IPS-15b (cell line): ENCODE measurements around the gene ACSL3.
"Not testable (repeated sequence)": the region's sequence is repeated elsewhere in the genome, so short reads cannot be mapped to it uniquely, and the experiment has no call there.

Source experiments
- H3K27me3 ChIP-seq: one replicate; pipeline ENCODE4 v1.6.1; 2013; ENCODE audit warnings: low read length; ENCODE audit not compliant: control insufficient read depth, insufficient read depth
- H3K36me3 ChIP-seq: one replicate; pipeline ENCODE4 v1.6.1; 2013; ENCODE audit warnings: low read length; ENCODE audit not compliant: control insufficient read depth, insufficient read depth
- H3K4me1 ChIP-seq: one replicate; pipeline ENCODE4 v1.6.1; 2013; ENCODE audit warnings: mild to moderate bottlenecking, low read length; ENCODE audit not compliant: control insufficient read depth, insufficient read depth
- H3K4me3 ChIP-seq: one replicate; pipeline ENCODE4 v1.5.1; 2013; ENCODE audit warnings: low read depth, low read length
- H3K9ac ChIP-seq: one replicate; pipeline ENCODE4 v1.6.1; 2013; ENCODE audit warnings: low read depth, mild to moderate bottlenecking, low read length
- H3K9me3 ChIP-seq: one replicate; pipeline ENCODE4 v1.6.1; 2013; ENCODE audit warnings: mild to moderate bottlenecking, low read length; ENCODE audit not compliant: control insufficient read depth, insufficient read depth

Gene ACSL3

DNA sequence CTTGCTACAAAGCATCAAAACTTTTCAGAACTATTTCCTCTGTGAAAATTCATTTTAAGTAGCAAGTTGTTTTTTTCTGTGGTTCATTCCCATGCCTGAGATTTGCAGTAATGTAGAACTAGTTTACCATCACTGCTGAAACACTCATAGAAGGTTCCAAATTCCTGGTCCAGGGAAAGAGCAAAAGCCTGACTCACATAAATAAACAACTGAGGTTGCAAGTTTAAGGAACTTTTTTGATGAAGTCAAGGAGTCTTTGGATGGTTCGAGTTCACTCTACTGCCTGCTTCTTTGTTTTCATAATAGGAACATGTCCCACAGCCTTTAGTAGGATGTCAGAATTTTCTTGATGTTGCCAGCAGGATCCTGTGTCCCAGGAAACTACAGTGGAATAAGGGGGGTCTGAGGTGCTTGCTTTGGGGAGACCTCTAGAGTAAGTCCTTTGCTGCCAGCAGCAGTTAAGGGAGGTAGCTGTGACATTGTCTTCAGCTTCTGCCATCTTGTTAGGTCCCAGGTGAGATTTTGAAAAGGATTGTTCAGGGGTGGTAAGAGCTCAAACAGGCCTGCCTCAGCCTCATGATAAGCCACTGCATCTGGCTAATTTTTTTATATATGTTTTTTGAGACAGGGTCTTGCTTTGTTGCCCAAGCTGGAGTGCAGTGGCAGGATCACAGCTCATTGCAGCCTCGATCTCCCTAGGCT lies 43.9 kb downstream of the ACSL3 start:
- H3K9ac ChIP-seq, result no peak overlapping the region
- peaks cover 6% of the 10 kb centered on the region for H3K36me3 ChIP-seq
- no peaks in the 10 kb centered on the region for H3K9me3 ChIP-seq
- peaks cover 24% of the 10 kb centered on the region for H3K4me1 ChIP-seq
- no peak overlapping the region for H3K4me3 ChIP-seq
- H3K27me3 ChIP-seq, result no peaks in the 10 kb centered on the region

GRCh38 chr2:222907048-222907447 lies 46.2 kb downstream of the ACSL3 start:
- Histone ChIP-seq H3K27me3 (no peaks in the 10 kb centered on the region), H3K4me3 (no peak overlapping the region), H3K36me3 (peaks cover 6% of the 10 kb centered on the region), H3K4me1 (peaks cover 13% of the 10 kb centered on the region), H3K9me3 (no peaks in the 10 kb centered on the region), H3K9ac (no peak overlapping the region)

GRCh38 chr2:222907790-222908441 lies 47.1 kb downstream of the ACSL3 start:
- peaks cover 12% of the 10 kb centered on the region for H3K4me1 ChIP-seq
- no peaks in the 10 kb centered on the region for H3K9me3 ChIP-seq
- no peaks in the 10 kb centered on the region for H3K27me3 ChIP-seq
- H3K4me3 ChIP-seq, result no peak overlapping the region
- peaks cover 6% of the 10 kb centered on the region for H3K36me3 ChIP-seq
- H3K9ac ChIP-seq, result no peak overlapping the region

GRCh38 chr2:222909286-222909685 lies 48.5 kb downstream of the ACSL3 start:
- Histone ChIP-seq H3K9ac (peak overlapping the region; percentile 9), H3K4me1 (peaks cover 12% of the 10 kb centered on the region), H3K27me3 (no peaks in the 10 kb centered on the region), H3K9me3 (no peaks in the 10 kb centered on the region), H3K36me3 (peaks cover 6% of the 10 kb centered on the region), H3K4me3 (no peak overlapping the region)

DNA sequence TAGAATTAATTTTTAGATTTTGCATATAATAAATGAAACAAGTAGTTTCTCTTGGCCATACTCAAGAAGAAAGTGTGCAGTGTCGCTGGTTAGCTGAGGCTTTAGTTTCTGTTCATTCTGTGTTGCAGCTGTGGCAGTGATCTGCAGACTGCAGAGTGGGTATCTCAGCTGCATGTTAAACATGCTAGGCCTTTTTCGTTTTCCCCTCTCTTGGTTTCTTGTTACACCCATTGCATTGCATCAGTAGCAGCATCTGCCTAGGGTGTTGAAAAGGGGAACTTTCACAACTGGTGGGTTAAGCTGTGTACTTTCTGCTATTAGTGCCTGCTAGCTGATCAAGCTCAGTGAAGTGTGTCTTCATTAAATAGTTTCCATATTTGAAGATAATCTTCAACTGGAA lies 51.3 kb downstream of the ACSL3 start:
- peaks cover 18% of the 10 kb centered on the region for H3K4me1 ChIP-seq
- H3K9me3 ChIP-seq, result no peaks in the 10 kb centered on the region
- no peak overlapping the region for H3K4me3 ChIP-seq
- H3K27me3 ChIP-seq, result no peaks in the 10 kb centered on the region
- no peak overlapping the region for H3K9ac ChIP-seq
- H3K36me3 ChIP-seq, result peaks cover 4% of the 10 kb centered on the region

- Histone ChIP-seq H3K36me3 (peaks cover 4% of the 10 kb centered on the region), H3K27me3 (no peaks in the 10 kb centered on the region), H3K9me3 (no peaks in the 10 kb centered on the region), H3K9ac (no peak overlapping the region), H3K4me1 (peaks cover 15% of the 10 kb centered on the region), H3K4me3 (no peak overlapping the region)
Observed at GRCh38 chr2:222912776-222913175, 51.9 kb downstream of the ACSL3 start.

GRCh38 chr2:222915092-222915957 lies 54.5 kb downstream of the ACSL3 start:
- Histone ChIP-seq H3K4me1 (peaks cover 10% of the 10 kb centered on the region), H3K9me3 (no peaks in the 10 kb centered on the region), H3K4me3 (no peak overlapping the region), H3K27me3 (no peaks in the 10 kb centered on the region), H3K36me3 (no peaks in the 10 kb centered on the region), H3K9ac (no peak overlapping the region)

GRCh38 chr2:222916229-222917197 lies 55.7 kb downstream of the ACSL3 start:
- H3K4me1 ChIP-seq, result peaks cover 10% of the 10 kb centered on the region
- H3K27me3 ChIP-seq, result no peaks in the 10 kb centered on the region
- H3K9ac ChIP-seq, result no peak overlapping the region
- H3K9me3 ChIP-seq, result no peaks in the 10 kb centered on the region
- no peak overlapping the region for H3K4me3 ChIP-seq
- H3K36me3 ChIP-seq, result no peaks in the 10 kb centered on the region

- not testable (repeated sequence) for H3K4me1 ChIP-seq, H3K4me3 ChIP-seq, H3K36me3 ChIP-seq, H3K27me3 ChIP-seq, H3K9me3 ChIP-seq, H3K9ac ChIP-seq
Observed at GRCh38 chr2:222917212-222917611, 56.4 kb downstream of the ACSL3 start.

DNA sequence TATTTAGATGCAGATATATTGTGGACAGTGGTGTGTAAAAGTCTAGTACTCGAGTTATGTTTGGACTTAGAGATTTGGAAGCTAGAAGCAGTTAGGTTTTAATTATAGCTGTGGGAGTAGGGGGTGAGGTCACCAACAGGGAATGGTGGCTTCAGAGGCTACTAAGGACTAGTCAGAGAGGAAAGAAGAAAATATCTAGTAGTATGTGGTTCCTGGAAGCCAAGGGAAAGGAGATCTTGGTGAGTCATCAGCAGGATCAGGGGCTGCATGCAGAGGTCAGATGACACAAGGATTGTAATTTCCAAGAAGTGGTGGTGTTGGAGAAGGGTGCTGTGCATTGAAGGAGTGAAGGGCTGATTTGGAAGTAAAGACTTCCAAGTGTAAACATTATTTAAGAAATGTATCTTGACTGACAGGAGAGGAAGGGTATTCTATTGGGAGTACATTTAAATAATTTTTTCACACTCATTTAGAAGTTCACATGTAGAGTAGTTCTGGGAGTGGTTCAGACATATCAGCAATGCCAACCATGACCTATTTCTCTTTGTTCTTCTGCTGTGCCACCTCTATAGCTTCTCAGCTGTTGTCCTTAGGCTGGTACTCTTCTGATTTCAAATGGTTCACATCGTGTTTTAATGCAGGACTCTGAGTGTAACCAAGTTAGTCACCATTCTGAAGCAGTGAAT lies 59.1 kb downstream of the ACSL3 start:
- Histone ChIP-seq H3K4me3 (no peak overlapping the region), H3K4me1 (peaks cover 7% of the 10 kb centered on the region), H3K9me3 (no peaks in the 10 kb centered on the region), H3K27me3 (no peaks in the 10 kb centered on the region), H3K9ac (no peak overlapping the region), H3K36me3 (peaks cover under 1% of the 10 kb centered on the region)
